NCI-H82 treated with DMSO at 0.1 percent for 48 hours (cell line): ENCODE measurements around the gene HTRA1.

Experiments used
- DNase-seq: peaks from one replicate; lab custom pipeline; 2025; ENCODE audit not compliant: unreplicated experiment; lab: John Stamatoyannopoulos, UW

The HTRA1 gene

GRCh38 chr10:122461367-122461728 is at the start of gene HTRA1:
Gene HTRA1, plus strand, starts transcription at chr10:122461553. Its CDS starts 100 bp downstream, at chr10:122461653.
- DNase-seq, result no peak

GRCh38 chr10:122413327-122413726 is 48.0 kb upstream of the HTRA1 start:
- DNase-seq, result no peak

GRCh38 chr10:122417667-122418066 is 43.7 kb upstream of the HTRA1 start:
- DNase-seq, result no peak

GRCh38 chr10:122419016-122419415 is 42.3 kb upstream of the HTRA1 start:
- DNase-seq, result no peak

- DNase-seq, result no peak
These were observed 41.3 kb upstream of the HTRA1 start for GRCh38 chr10:122419876-122420623.

GRCh38 chr10:122420624-122421007 is 40.7 kb upstream of the HTRA1 start:
- no peak for DNase-seq

- no peak for DNase-seq
These were observed 40.2 kb upstream of the HTRA1 start for GRCh38 chr10:122421054-122421625.

GRCh38 chr10:122421742-122422141 is 39.6 kb upstream of the HTRA1 start:
- DNase-seq, result no peak

GRCh38 chr10:122422266-122422989 is 38.9 kb upstream of the HTRA1 start:
- no peak for DNase-seq

- DNase-seq, result no peak
These were observed 37.3 kb upstream of the HTRA1 start for GRCh38 chr10:122424059-122424458.

GRCh38 chr10:122426829-122427228 is 34.5 kb upstream of the HTRA1 start:
- DNase-seq, result no peak

- no peak for DNase-seq
These were observed 34.1 kb upstream of the HTRA1 start for GRCh38 chr10:122427280-122427679.

- DNase-seq, result no peak
These were observed 26.0 kb upstream of the HTRA1 start for GRCh38 chr10:122435212-122435827.

- DNase-seq, result no peak
These were observed 19.4 kb upstream of the HTRA1 start for GRCh38 chr10:122441961-122442360.

GRCh38 chr10:122445469-122445868 is 15.9 kb upstream of the HTRA1 start:
- no peak for DNase-seq

GRCh38 chr10:122445904-122446303 is 15.4 kb upstream of the HTRA1 start:
- DNase-seq, result no peak

GRCh38 chr10:122446668-122447423 is 14.5 kb upstream of the HTRA1 start:
- no peak for DNase-seq

- no peak for DNase-seq
These were observed 12.8 kb upstream of the HTRA1 start for GRCh38 chr10:122448600-122448999.

- DNase-seq, result no peak
These were observed 12.2 kb upstream of the HTRA1 start for GRCh38 chr10:122449153-122449552.

- no peak for DNase-seq
These were observed 10.9 kb upstream of the HTRA1 start for GRCh38 chr10:122450353-122450990.

- no peak for DNase-seq
These were observed 7.3 kb upstream of the HTRA1 start for GRCh38 chr10:122454071-122454470.
